LHCN-M2 (cell line): ENCODE measurements around the gene RFX2. TPM values are rescaled to one million over a fixed set of nuclear protein-coding genes. Genes with fewer than 3 reads are reported as not detected.
A peak's percentile ranks its signal among the peaks of the same experiment; 100 is the strongest.
"Not testable (repeated sequence)": the region's sequence is repeated elsewhere in the genome, so short reads cannot be mapped to it uniquely, and the experiment has no call there.

Experiments
- DNase-seq: peaks from one replicate; pipeline ENCODE4 v3.0.0-alpha.2; 2012; ENCODE audit warnings: low read depth
- total RNA-seq: library from RNA; depleted of rRNA; stranded (reverse); fragments of >200 nt; gene quantifications from 2 replicates; pipeline ENCODE4 v1.2.3, GENCODE V29; 2014

RFX2 gene
- total RNA-seq, 1 experiment from 2014 or later = 5.7 TPM

GRCh38 chr19:6074709-6075403 is 35.4 kb downstream of the RFX2 start:
- DNase-seq = no peak

GRCh38 chr19:6073858-6074708 is 36.2 kb downstream of the RFX2 start:
- DNase-seq = no peak

GRCh38 chr19:6073233-6073632 is 37.1 kb downstream of the RFX2 start:
- DNase-seq = not testable (repeated sequence)

GRCh38 chr19:6071875-6072274 is 38.4 kb downstream of the RFX2 start:
- no peak for DNase-seq

DNA sequence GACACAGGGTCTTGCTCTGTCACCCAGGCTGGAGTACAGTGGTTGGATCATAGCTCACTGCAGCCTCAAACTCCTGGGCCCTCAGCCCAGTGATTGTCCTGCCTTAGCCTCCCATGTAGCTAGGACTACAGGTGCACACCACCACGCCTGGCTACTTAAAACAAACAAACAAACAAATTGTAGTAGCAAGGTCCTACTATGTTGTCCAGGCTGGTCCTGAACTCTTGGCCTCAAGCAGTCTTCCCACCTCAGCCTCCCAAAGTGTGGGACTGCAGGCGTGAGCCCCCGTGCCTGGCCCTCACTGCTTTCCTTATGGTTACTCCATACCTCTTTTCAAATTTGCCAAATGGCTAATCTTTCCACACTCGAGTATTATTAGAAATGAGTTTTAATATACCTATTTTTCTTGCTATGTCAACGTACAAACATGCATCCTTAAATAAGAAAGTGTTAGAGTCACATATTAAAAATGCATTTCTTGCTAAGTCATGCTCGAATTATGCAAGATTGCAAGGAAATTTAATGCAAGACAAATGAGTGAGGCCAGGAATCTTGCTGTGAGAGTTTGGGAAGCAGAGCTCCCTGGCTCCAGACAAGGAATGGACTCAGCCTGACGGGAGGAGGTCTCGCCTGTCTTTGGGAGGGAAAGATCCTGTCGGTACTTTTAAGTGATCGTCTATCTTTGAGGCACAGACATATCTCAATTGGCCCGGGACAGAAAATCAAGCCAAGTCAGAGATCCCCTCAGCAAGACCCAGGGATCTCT is 39.4 kb downstream of the RFX2 start:
- DNase-seq = peak; percentile 61

GRCh38 chr19:6070207-6070681 is 40.1 kb downstream of the RFX2 start:
- no peak for DNase-seq

GRCh38 chr19:6069268-6069791 is 41.0 kb downstream of the RFX2 start:
- DNase-seq = no peak

- no peak for DNase-seq
These were observed 41.6 kb downstream of the RFX2 start for GRCh38 chr19:6068711-6069110.

DNA sequence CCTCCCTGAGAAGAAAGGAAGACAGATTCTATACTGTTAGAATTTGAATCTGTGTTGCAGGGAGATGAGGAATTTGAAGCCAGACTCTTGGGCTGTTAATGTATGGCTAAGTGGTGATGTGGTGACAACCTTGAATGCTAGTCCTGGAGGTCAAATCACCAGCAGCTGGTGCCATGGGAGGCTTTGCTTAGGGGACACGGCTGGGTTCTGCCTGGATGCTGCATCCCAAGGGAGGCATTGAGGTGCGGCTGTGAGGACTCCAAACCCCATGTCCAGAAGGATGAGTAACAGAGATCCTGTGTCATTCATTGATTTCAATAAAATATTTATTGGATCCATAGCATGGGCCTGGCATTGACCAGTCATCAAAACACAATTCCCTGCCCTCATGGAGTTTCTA is 42.3 kb downstream of the RFX2 start:
- no peak for DNase-seq

DNA sequence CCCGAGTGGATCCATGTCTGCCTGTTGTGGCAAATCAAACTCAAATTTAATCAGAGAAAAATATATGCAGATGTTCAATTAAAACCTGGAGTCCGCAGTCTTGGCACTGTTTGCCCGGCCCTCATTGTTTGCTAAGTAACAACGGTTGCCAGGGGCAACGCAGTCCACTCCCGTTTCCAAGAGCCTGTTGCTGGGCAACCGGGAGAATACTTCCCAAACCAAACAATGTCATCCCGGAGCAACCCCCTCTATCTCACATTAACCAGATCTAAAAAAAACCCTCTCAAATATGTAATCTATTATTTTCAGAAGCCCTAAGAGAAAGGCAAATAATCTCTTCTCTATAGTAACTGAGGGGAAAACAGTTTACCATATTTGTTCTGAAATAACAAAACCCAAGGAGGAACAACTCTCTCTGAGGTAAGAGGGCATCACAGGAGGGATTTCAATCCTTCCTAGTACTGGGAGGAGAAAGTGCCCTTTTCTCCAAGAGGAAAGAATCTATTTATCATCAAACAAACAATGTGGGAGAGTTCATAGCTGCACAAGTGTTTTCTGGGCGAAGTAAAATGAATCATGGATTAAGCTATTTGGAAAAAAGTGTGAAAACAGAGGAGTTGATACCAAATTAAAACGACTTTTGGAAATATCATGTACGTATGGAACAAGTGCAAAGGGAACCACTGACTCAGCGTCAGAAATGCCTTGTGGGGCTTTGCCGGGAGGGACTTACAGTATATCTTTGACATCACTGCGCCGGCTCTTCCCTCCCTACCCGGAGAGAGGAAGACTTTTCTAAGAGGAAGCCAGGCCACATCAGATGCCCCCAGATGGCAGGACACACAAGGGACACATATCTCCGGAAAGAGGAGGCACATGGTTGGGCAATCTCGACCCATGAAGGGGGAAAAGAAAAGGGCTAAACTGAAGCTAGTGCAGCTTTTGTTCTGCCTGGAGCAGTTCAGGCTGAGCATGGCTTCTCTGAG is 43.3 kb downstream of the RFX2 start:
- peak; percentile 85 for DNase-seq

DNA sequence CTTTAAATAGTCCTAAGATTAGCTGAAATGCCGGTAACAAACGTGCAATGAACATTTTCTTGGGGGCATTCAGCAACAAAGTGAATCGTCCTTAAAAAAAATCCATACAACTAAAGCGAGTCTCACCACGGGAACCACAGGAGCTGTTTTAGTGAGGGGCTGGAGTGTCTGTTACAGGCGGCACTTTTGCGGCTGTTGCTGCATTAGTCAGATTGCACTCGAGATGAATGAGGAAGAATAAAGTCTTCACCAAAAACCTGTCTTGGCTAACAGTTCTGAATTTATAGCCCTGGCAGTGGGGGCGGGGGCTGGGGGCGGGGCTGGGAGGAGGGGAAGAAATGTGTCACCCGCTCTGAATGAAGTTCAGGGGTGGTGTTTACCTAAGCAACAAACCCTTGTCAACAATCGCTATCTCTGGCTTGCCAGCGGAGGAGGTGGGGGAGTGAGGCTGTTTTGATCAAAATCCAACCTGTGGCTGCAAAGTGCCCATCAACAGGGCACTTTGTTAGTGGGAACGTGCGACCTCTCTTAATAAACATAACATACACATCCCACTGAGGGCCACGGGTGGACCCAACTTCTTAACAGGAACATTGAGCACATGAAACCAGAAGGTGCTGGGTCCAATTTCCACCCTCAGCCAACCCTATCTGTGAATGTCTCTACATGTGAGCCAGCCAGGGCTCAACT is 44.5 kb downstream of the RFX2 start:
- peak; percentile 65 for DNase-seq

- DNase-seq = no peak
These were observed 45.8 kb downstream of the RFX2 start for GRCh38 chr19:6064336-6065073.

GRCh38 chr19:6063576-6064335 is 46.5 kb downstream of the RFX2 start:
- no peak for DNase-seq

DNA sequence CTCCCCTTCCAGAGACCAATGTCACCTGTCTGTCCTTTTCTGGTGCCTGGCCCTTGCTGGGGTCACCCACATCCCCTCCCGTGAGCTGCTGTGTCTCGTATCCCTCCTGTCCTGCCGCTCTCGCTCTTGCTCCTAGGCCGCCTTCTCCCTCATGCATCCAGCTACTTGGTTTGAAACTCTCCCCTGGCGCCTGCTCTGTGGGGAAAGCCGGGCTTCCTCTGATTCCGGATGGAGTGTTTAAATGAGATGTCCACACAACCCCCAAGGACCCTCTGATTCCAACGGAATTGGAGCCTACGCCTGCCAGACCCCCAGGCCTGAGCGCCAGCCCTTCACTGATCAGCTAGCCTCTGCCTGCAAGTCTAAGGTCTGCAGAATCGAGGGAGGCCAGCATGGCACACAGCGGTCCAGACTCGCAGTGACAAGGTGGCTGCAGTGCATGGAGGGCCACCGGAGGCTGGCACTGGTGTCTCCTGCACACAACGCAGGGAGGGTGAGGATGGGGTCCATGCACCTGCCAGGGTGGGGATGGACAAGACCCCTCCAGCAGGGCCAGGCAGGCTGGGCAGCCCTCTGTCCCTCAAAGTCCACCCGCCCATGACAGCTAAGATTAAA is 47.2 kb downstream of the RFX2 start:
- DNase-seq = no peak

DNA sequence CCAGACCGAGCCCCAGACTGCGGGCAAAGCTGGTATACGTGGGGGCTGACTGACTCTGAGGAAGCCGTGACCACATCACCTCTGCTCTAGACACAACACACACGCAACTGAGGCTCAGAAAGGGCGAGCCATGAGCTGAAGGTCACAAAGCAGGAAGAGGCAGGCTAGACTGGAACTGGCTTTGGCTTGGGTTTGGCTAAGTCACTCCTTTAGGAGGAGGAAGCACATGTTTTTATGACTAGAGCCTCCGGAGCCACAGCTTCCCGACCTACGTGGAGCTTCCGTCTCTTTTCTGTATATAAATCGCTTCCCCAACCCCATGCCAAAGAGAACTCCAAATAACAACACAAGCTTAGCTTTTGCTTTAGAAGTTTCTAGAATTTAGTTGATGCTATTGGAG is 48.0 kb downstream of the RFX2 start:
- no peak for DNase-seq

GRCh38 chr19:6061376-6062130 is 48.7 kb downstream of the RFX2 start:
- no peak for DNase-seq
